NCI-H2171 (cell line): ENCODE data around the gene C22orf31.

ENCODE experiments used
- DNase-seq: peaks from one replicate; lab custom pipeline; 2025; lab: John Stamatoyannopoulos, UW

C22orf31 gene

GRCh38 chr22:29029202-29030000 is 32.2 kb downstream of the C22orf31 start:
- no peak for DNase-seq

GRCh38 chr22:29028468-29028867 is 33.2 kb downstream of the C22orf31 start:
- DNase-seq = no peak

DNA sequence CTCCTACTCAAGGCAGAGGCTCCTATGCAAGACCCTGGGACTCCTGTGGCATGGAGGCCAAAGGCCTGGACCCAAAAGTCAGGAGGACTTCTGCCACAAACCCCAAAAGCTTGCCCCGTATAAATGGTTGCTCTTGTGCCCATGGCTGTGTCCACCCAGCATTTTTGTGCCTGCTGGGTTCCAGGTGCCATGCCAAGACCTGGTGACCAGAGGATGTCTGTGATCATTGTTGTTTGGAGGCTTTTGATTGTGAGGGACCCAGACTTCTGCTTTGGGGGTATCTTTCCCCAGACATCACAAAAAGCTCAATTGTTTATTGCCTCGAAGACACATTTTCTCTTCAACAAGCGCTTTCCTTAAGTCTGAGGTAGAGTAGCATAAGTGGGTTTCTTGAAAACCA is 35.1 kb downstream of the C22orf31 start:
- DNase-seq = no peak

- no peak for DNase-seq
These were observed 38.3 kb downstream of the C22orf31 start for GRCh38 chr22:29023172-29023796.

- no peak for DNase-seq
These were observed 39.4 kb downstream of the C22orf31 start for GRCh38 chr22:29022101-29022817.

GRCh38 chr22:29018293-29019189 is 43.1 kb downstream of the C22orf31 start:
- no peak for DNase-seq

DNA sequence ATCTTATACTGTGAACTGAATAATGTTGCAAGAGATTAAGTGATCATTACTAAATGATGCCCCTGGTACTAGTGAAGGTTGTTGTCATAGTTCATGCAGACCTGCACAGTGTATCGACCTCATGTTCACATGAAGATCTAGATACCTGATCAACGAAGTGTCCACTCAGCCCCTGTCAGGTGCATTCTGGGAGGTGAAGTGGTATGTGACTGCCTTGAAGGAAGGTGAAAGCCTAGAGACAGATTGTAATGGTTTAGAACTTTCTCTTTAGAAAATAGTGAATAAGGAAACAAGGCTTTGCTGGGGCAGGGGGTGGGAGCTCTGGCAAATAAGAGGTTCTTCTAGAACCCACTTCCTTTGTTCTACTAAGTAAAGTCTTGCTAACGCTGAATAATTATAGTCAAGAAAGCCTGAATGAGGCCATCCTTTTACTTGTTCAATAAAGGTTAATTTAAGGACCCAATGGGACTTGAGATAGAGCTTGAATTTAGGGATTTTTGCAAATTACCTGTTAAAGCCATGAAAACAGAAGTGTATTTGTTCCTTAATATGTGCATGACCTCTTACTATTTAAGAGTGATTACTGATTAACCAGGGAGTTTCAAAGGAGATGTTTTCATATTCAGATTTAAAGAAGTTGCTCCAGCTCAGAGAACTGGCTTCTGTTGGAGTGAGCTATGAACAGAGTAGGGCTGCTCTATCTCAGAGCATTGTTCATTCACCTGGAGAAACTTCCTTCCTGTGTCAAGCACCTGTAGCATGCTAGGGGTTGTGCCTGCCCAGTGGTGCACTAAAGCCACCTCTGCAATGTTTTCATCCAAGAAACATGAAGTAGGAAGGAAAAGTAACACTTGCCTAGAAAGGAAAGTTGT is 45.3 kb downstream of the C22orf31 start:
- DNase-seq = no peak

DNA sequence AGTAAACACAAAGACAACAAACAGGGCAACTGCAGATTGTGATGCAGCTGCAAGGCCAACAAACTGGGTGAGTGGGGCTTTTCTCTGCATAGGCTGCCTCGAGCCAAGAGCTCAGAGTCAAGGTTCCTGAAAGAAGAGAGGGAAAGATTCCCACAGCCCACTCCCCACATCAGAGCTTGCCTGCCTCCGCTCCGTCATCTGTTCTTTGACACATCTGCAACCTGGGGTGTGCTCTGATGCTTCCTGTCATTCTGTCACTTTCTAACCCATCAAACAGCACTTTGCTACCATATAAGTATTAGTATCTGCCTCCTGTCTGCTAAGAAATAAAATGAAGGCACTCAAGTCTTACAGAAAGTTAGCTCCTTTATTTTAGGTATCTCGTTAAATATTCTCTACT is 46.9 kb downstream of the C22orf31 start:
- DNase-seq = no peak

DNA sequence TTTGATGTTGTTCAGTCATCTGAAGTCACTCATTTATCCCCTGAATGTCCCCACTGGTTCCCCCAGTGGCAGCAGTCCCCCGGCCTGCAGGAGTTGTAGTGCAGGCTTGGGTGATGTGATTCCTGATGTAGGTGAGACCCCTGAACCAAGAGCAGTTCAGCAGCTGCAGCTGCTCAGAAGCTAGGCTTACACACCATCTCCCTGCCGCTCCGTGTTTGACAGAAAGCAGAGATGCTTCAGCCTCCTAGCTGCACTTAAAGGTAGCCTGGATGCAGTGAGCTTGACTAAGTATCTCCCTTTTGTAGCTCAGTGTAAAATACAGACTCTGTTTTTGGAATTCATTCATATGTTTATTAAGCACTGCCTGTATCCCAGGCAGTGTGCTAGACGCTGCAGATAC is 47.3 kb downstream of the C22orf31 start:
- no peak for DNase-seq

- no peak for DNase-seq
These were observed 48.7 kb downstream of the C22orf31 start for GRCh38 chr22:29012952-29013351.

DNA sequence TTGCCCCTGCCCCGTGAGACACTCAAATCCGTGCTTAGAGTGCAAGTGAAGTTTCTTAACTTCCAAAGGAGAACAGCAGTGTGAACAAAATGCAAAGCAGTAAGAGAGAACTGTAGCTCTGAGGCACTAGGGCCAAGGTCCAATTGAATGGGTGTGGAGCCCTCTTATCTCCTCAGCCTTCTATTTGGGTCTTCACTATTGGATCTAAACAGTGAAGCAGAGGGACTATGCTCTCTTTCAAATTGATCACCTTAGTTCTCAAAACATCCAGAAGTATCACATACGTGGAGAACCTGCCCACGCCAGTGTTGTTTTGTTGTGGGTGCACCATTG is 49.6 kb downstream of the C22orf31 start:
- DNase-seq = no peak

DNA sequence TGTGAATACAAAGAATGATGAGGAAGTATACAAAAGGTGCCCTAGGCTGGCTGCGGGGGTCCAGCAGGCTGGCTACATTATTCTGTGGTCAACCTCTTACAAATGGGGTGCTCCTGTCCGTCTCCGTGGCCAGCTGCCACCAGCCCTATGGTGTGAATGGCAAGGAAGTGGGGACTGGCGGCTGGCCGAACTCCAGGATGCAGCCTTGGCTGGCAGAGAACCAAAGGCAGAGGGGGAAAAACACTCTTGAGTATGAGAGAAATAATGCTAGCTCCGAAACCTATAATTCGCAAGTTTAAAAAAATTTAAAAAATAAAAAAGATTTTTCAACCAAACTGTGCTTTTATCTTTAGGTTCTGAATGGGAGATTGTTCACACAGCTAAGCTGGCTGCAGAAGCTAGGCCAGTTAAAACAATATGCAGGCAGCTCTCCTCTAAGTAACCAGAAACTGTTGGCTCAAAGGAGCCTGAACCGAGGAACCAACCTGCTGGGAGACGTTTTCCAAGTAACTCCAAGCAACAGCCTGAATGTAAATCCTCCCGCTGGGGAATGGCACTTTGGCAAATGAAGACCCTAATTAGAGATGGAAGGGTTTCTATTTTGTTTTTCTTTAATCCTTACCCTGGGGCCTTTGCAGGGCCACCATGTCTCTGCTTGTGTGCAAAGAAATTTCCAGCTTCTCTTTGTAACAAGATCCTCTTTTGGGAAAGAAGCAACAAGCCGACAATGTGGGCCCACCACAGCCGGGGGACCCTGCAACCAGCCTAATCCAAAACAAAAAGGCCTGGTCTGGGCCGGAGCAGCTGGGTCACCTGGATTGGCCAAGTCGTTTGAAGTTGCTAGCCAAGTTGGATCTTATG is 50.2 kb downstream of the C22orf31 start:
- no peak for DNase-seq

GRCh38 chr22:29009148-29009547 is 52.5 kb downstream of the C22orf31 start:
- no peak for DNase-seq
